HepG2 (cell line): ENCODE measurements around the gene ATP2C2. TPM values are rescaled to one million over a fixed set of nuclear protein-coding genes. Genes with fewer than 3 reads are reported as not detected.

Experiments used
- ATAC-seq: fragments of 200-7000 bp; cut with Tn5 transposase; 3 replicates; pipeline ENCODE4 v1.9.1; 2020; ENCODE audit warnings: mild to moderate bottlenecking, moderate library complexity
- BruUV-seq: library from RNA; stranded (reverse); fragments of 400-500 nt; replicated peaks from 2 replicates; lab custom pipeline; 2021; lab: Mats Ljungman, UMichigan
- CTCF ChIA-PET: fragments of 300-600 bp; formaldehyde crosslinking; extraction: SDS; loops from one replicate; lab custom pipeline; 2021; ENCODE audit warnings: low total read pairs, inconsistent platforms, low intra/inter-chr PET ratio; lab: Yijun Ruan, JAX
- POLR2A ChIA-PET: fragments of 350-600 bp; sonication (Branson Sonifier 250); formaldehyde crosslinking; loops from one replicate; lab custom pipeline; 2020; ENCODE audit warnings: antibody characterized with exemption, inconsistent platforms; lab: Yijun Ruan, JAX
- DNase-seq: peaks from one replicate; pipeline ENCODE4 v3.0.0-alpha.2; 2015; ENCODE audit warnings: low spot score
- FAIRE-seq: peaks from 3 replicates; lab custom pipeline; 2011; peaks lifted over from hg19 to GRCh38; lab: Jason Lieb, UNC
- H2AFZ ChIP-seq: one replicate; pipeline ENCODE4 v1.6.1; 2011; ENCODE audit warnings: low read length, inconsistent platforms
- H3K27ac ChIP-seq: fragments of 300-600 bp; 3 replicates; pipeline ENCODE4 v1.8.0; 2011; ENCODE audit warnings: mixed run types, mild to moderate bottlenecking, mixed read lengths, low read length, inconsistent platforms; ENCODE audit not compliant: insufficient read depth; ENCODE audit errors: extremely low read length
- H3K27me3 ChIP-seq, 2 experiments: fragments of 200-600 bp in 1 of 2; 2 replicates in 1 of 2; 3 replicates in 1 of 2; pipeline versions ENCODE4 v1.6.0 to v1.8.0; 2011; ENCODE audit warnings: low read length in 2 of 2, mild to moderate bottlenecking in 2 of 2, moderate library complexity in 2 of 2, inconsistent platforms in 1 of 2; ENCODE audit not compliant: insufficient read depth in 2 of 2, control insufficient read depth in 1 of 2
- H3K36me3 ChIP-seq, 2 experiments: fragments of 200-600 bp in 1 of 2; replicated peaks in 1 of 2; 2 replicates in 1 of 2; 3 replicates in 1 of 2; pipeline versions ENCODE4 v1.5.1 to v1.8.0; 2011; ENCODE audit warnings: low read length in 2 of 2, inconsistent platforms in 1 of 2; ENCODE audit not compliant: insufficient read depth in 2 of 2, control insufficient read depth in 1 of 2
- H3K4me1 ChIP-seq: 2 replicates; pipeline ENCODE4 v1.5.1; 2012; ENCODE audit warnings: low read length, inconsistent platforms; ENCODE audit not compliant: insufficient read depth
- H3K4me2 ChIP-seq: 2 replicates; pipeline ENCODE4 v1.6.0; 2011; ENCODE audit warnings: low read depth, low read length, inconsistent platforms
- H3K4me3 ChIP-seq, 3 experiments: fragments of 200-600 bp in 1 of 3; sonication (generic), shearing (Covaris generic) in 1 of 3; replicated peaks in 1 of 3; 2 replicates each; pipeline ENCODE4 v1.5.1; 2011 to 2016; ENCODE audit warnings: low read length in 3 of 3, inconsistent platforms in 2 of 3, low read depth in 2 of 3, mild to moderate bottlenecking in 2 of 3, control low read depth in 1 of 3, mixed read lengths in 1 of 3; ENCODE audit not compliant: insufficient read depth in 1 of 3
- H3K79me2 ChIP-seq: one replicate; pipeline ENCODE4 v1.6.1; 2011; ENCODE audit warnings: low read length, inconsistent platforms; ENCODE audit not compliant: insufficient read depth
- H3K9ac ChIP-seq: 2 replicates; pipeline ENCODE4 v1.6.0; 2011; ENCODE audit warnings: mild to moderate bottlenecking, low read depth, low read length, inconsistent platforms; ENCODE audit not compliant: insufficient read depth
- H3K9me3 ChIP-seq: 2 replicates; pipeline ENCODE4 v1.5.1; 2012; ENCODE audit warnings: mild to moderate bottlenecking, low read length
- H4K20me1 ChIP-seq: 2 replicates; pipeline ENCODE4 v1.6.0; 2011; ENCODE audit warnings: inconsistent platforms, mild to moderate bottlenecking, low read length, moderate library complexity; ENCODE audit not compliant: insufficient read depth
- PREB ChIP-seq: sonication (generic); formaldehyde crosslinking; IDR thresholded peaks from 2 replicates; pipeline ENCODE4 v1.4.0; 2020; ENCODE audit warnings: missing genetic modification reagents
- ZNF281 ChIP-seq: sonication (generic); formaldehyde crosslinking; IDR thresholded peaks from 2 replicates; pipeline ENCODE4 v1.4.0; 2020; ENCODE audit warnings: missing genetic modification reagents, borderline replicate concordance
- ZNF547 ChIP-seq: sonication (generic); formaldehyde crosslinking; IDR thresholded peaks from 2 replicates; pipeline ENCODE4 v1.5.1; 2020; ENCODE audit warnings: mild to moderate bottlenecking, missing genetic modification reagents
- WGBS: methylation state at CpG from one replicate; pipeline ENCODE4 v1.1.6; 2017; ENCODE audit warnings: low lambda C conversion rate; 5-methylcytosine and 5-hydroxymethylcytosine counted together
- in situ Hi-C: cut with HindIII; loops from 2 replicates; pipeline ENCODE4 v1.10.0; 2017; ENCODE audit warnings: low pct_unique_long_range_greater_than_20kb; ENCODE audit not compliant: extremely low pct_ligation_motif_present
- intact Hi-C: fragments of 100-400 bp; cut with micrococcal nuclease; formaldehyde crosslinking; loops from one replicate; pipeline ENCODE4 v1.10.0; 2022; ENCODE audit not compliant: unreplicated experiment
- polyA plus RNA-seq, 8 experiments: library from polyadenylated mRNA; depleted of rRNA in 3 of 8; stranded (reverse) in 7 of 8; unstranded in 1 of 8; fragments of >200 nt; fragmentation: Illumina TruSeq in 4 of 8; extraction: Trizol in 4 of 8; gene quantifications; 2 replicates each; pipeline versions ENCODE4 v1.2.1 to v1.2.3, GENCODE V29; 2011 to 2016; ENCODE audit warnings: low read depth in 4 of 8, missing spikeins in 1 of 8, mixed read lengths in 1 of 8; ENCODE audit not compliant: insufficient read depth in 1 of 8
- total RNA-seq, 5 experiments: library from RNA; depleted of rRNA; stranded (reverse); fragments of >200 nt; fragmentation: Illumina TruSeq; extraction: Trizol; gene quantifications; 2 replicates each; pipeline ENCODE4 v1.2.3, GENCODE V29; 2016; ENCODE audit warnings: low read depth in 1 of 5

ATP2C2 gene
- total and polyA plus RNA-seq, 2 of the 13 experiments (the other 11 are each of a cell fraction or from before 2014, with no cell fraction given): 0.07 TPM; not detected in 1

GRCh38 chr16:84330685-84331050, 37.7 kb upstream of the ATP2C2 start:
- TF ChIP-seq PREB (CRISPR knock-in tag) (no peak), ZNF281 (CRISPR knock-in tag) (no peak), ZNF547 (CRISPR knock-in tag) (no peak)
- Histone ChIP-seq H3K4me1 (no peaks in the 10 kb centered on the region), H3K36me3 (no peaks in the 10 kb centered on the region), H3K27ac (no peak overlapping the region), H3K79me2 (no peaks in the 10 kb centered on the region), H3K27me3 (peaks cover 2 to 41% of the 10 kb centered on the region in 2 experiments; a peak in 4 of 5 replicates), H2AFZ (no peak overlapping the region), H3K4me2 (no peak overlapping the region), H4K20me1 (no peaks in the 10 kb centered on the region), H3K4me3 (no peak overlapping the region), H3K9ac (no peak overlapping the region), H3K9me3 (no peaks in the 10 kb centered on the region)
- POLR2A ChIA-PET: no interaction called here
- intact Hi-C loops: no loop called here
- 47% methylated on average over 5 of the region's 5 CpGs for WGBS
- FAIRE-seq: no peak
- no TSS peak for BruUV-seq
- in situ Hi-C loops: no loop called here
- CTCF ChIA-PET: no interaction called here
- no peak for DNase-seq
- ATAC-seq: no peak
